H9 (cell line): ENCODE data around the gene PHLPP2. TPM values are rescaled to one million over a fixed set of nuclear protein-coding genes. Genes with fewer than 3 reads are reported as not detected.
A peak's percentile ranks its signal among the peaks of the same experiment; 100 is the strongest.

ENCODE experiments used
- DNase-seq: peaks from one replicate; pipeline ENCODE4 v3.0.0-alpha.2; 2017
- H2AFZ ChIP-seq: one replicate; pipeline ENCODE4 v1.6.1; 2013; ENCODE audit warnings: mild to moderate bottlenecking, low read length, control low read depth, moderate library complexity
- H2AK5ac ChIP-seq: 2 replicates; pipeline ENCODE4 v1.6.1; 2013; ENCODE audit warnings: low read length, control low read depth, mixed read lengths; ENCODE audit not compliant: insufficient read length
- H2BK120ac ChIP-seq: one replicate; pipeline ENCODE4 v1.6.1; 2013; ENCODE audit warnings: low read depth, mild to moderate bottlenecking, low read length, control low read depth, inconsistent platforms; ENCODE audit not compliant: poor library complexity, severe bottlenecking
- H2BK12ac ChIP-seq: 2 replicates; pipeline ENCODE4 v1.6.1; 2013; ENCODE audit warnings: low read length, control low read depth, mixed read lengths, low read depth; ENCODE audit not compliant: insufficient read length
- H2BK15ac ChIP-seq: 2 replicates; pipeline ENCODE4 v1.6.1; 2013; ENCODE audit warnings: low read depth, low read length, control low read depth
- H2BK20ac ChIP-seq: one replicate; pipeline ENCODE4 v1.6.1; 2013; ENCODE audit warnings: low read depth, mild to moderate bottlenecking, low read length, control low read depth, inconsistent platforms; ENCODE audit not compliant: poor library complexity, severe bottlenecking
- H2BK5ac ChIP-seq: 2 replicates; pipeline ENCODE4 v1.6.1; 2013; ENCODE audit warnings: low read length, control low read depth, mixed read lengths; ENCODE audit not compliant: insufficient read length
- H3K14ac ChIP-seq: 2 replicates; pipeline ENCODE4 v1.6.1; 2013; ENCODE audit warnings: low read length, control low read depth; ENCODE audit not compliant: insufficient read depth
- H3K18ac ChIP-seq: 2 replicates; pipeline ENCODE4 v1.6.1; 2013; ENCODE audit warnings: low read depth, mild to moderate bottlenecking, mixed read lengths, low read length, control low read depth; ENCODE audit not compliant: insufficient read length
- H3K23ac ChIP-seq: 2 replicates; pipeline ENCODE4 v1.6.1; 2013; ENCODE audit warnings: low read length, control low read depth, mixed read lengths, low read depth; ENCODE audit not compliant: insufficient read length
- H3K23me2 ChIP-seq: 2 replicates; pipeline ENCODE4 v1.6.1; 2013; ENCODE audit warnings: low read depth, mild to moderate bottlenecking, mixed read lengths, low read length, control low read depth; ENCODE audit not compliant: insufficient read length, poor library complexity, severe bottlenecking
- H3K27ac ChIP-seq: 2 replicates; pipeline ENCODE4 v1.5.1; 2013; ENCODE audit warnings: low read length, control low read depth, mixed read lengths, low read depth; ENCODE audit not compliant: insufficient read length
- H3K27me3 ChIP-seq: 2 replicates; pipeline ENCODE4 v1.6.1; 2013; ENCODE audit warnings: low read length, control low read depth, inconsistent platforms; ENCODE audit not compliant: insufficient read depth
- H3K4ac ChIP-seq: 2 replicates; pipeline ENCODE4 v1.6.1; 2013; ENCODE audit warnings: low read depth, mild to moderate bottlenecking, control low read depth, inconsistent platforms, low read length, moderate library complexity
- H3K4me1 ChIP-seq: 2 replicates; pipeline ENCODE4 v1.6.1; 2013; ENCODE audit warnings: low read length, control low read depth, inconsistent platforms; ENCODE audit not compliant: insufficient read depth
- H3K4me2 ChIP-seq: 2 replicates; pipeline ENCODE4 v1.6.1; 2013; ENCODE audit warnings: low read length, control low read depth, mixed read lengths; ENCODE audit not compliant: insufficient read length, insufficient read depth
- H3K56ac ChIP-seq: 2 replicates; pipeline ENCODE4 v1.6.1; 2013; ENCODE audit warnings: low read depth, mild to moderate bottlenecking, mixed read lengths, low read length, control low read depth; ENCODE audit not compliant: insufficient read length
- H3K79me1 ChIP-seq: 2 replicates; pipeline ENCODE4 v1.6.1; 2013; ENCODE audit warnings: low read depth, mild to moderate bottlenecking, moderate library complexity, low read length, control low read depth, inconsistent platforms; ENCODE audit not compliant: insufficient read depth, poor library complexity, severe bottlenecking
- H3K79me2 ChIP-seq: 2 replicates; pipeline ENCODE4 v1.6.1; 2013; ENCODE audit warnings: low read length, control low read depth, inconsistent platforms; ENCODE audit not compliant: insufficient read depth
- H3K9ac ChIP-seq: 2 replicates; pipeline ENCODE4 v1.6.1; 2013; ENCODE audit warnings: low read length, control low read depth, mixed read lengths; ENCODE audit not compliant: insufficient read length; ENCODE audit errors: extremely low read depth
- H3K9me3 ChIP-seq: one replicate; pipeline ENCODE4 v1.6.1; 2013; ENCODE audit warnings: low read depth, low read length, inconsistent platforms; ENCODE audit not compliant: control insufficient read depth
- H3T11ph ChIP-seq: one replicate; pipeline ENCODE4 v1.6.1; 2013; ENCODE audit warnings: mild to moderate bottlenecking, low read length, control low read depth, inconsistent platforms
- H4K20me1 ChIP-seq: one replicate; pipeline ENCODE4 v1.6.1; 2013; ENCODE audit not compliant: control insufficient read depth, insufficient read length, insufficient read depth
- H4K5ac ChIP-seq: 2 replicates; pipeline ENCODE4 v1.6.1; 2013; ENCODE audit warnings: low read depth, mild to moderate bottlenecking, mixed read lengths, low read length, control low read depth; ENCODE audit not compliant: insufficient read length
- H4K8ac ChIP-seq: replicated peaks from 2 replicates; pipeline ENCODE4 v1.6.1; 2013; ENCODE audit warnings: low read length, control low read depth, mixed read lengths, low read depth; ENCODE audit not compliant: insufficient read length
- H4K91ac ChIP-seq: 2 replicates; pipeline ENCODE4 v1.6.1; 2013; ENCODE audit warnings: low read depth, mild to moderate bottlenecking, moderate library complexity, mixed read lengths, low read length, control low read depth; ENCODE audit not compliant: insufficient read length
- H3K27ac Mint-ChIP-seq, 3 experiments: 2 replicates in 2 of 3; 3 replicates in 1 of 3; pipeline ENCODE4 v1.8.0; 2020 to 2021; ENCODE audit warnings: mixed read lengths in 3 of 3, mild to moderate bottlenecking in 1 of 3, moderate library complexity in 1 of 3
- H3K27me3 Mint-ChIP-seq: 2 replicates; pipeline ENCODE4 v1.8.0; 2021; ENCODE audit warnings: low read depth, mild to moderate bottlenecking, moderate library complexity, mixed read lengths
- H3K36me3 Mint-ChIP-seq, 3 experiments: 2 replicates in 2 of 3; 3 replicates in 1 of 3; pipeline ENCODE4 v1.8.0; 2020 to 2021; ENCODE audit warnings: low read depth in 3 of 3, mixed read lengths in 3 of 3; ENCODE audit not compliant: insufficient read depth in 1 of 3
- H3K4me1 Mint-ChIP-seq, 2 experiments: 2 replicates each; pipeline ENCODE4 v1.8.0; 2020; ENCODE audit warnings: mixed read lengths in 2 of 2
- H3K4me3 Mint-ChIP-seq, 2 experiments: 2 replicates in 1 of 2; 3 replicates in 1 of 2; pipeline ENCODE4 v1.8.0; 2020 to 2021; ENCODE audit warnings: mild to moderate bottlenecking in 2 of 2, mixed read lengths in 2 of 2, moderate library complexity in 1 of 2
- H3K9me3 Mint-ChIP-seq, 2 experiments: 2 replicates in 1 of 2; 3 replicates in 1 of 2; pipeline ENCODE4 v1.8.0; 2020; ENCODE audit warnings: mild to moderate bottlenecking in 2 of 2, mixed read lengths in 2 of 2, moderate library complexity in 1 of 2
- WGBS: extraction: QIAGEN DNeasy Blood & Tissue Kit; methylation state at CpG from one replicate; pipeline ENCODE4 v1.1.7; 2013; ENCODE audit warnings: missing lambda C conversion rate, low lambda C conversion rate, mixed read lengths; ENCODE audit not compliant: insufficient read length; ENCODE audit errors: extremely low coverage; 5-methylcytosine and 5-hydroxymethylcytosine counted together
- total RNA-seq: library from RNA; stranded (reverse); gene quantifications from 2 replicates; pipeline ENCODE4 v1.2.1, GENCODE V29; 2021
- TF ChIP-seq, protein P1 (sequence below): fragments of 200-600 bp; sonication (generic); conservative IDR thresholded peaks from 3 replicates; pipeline ENCODE4 v1.8.0; 2021; ENCODE audit warnings: antibody characterized with exemption, mild to moderate bottlenecking

PHLPP2 gene
- total RNA-seq, 1 experiment from 2014 or later: 23.2 TPM

DNA sequence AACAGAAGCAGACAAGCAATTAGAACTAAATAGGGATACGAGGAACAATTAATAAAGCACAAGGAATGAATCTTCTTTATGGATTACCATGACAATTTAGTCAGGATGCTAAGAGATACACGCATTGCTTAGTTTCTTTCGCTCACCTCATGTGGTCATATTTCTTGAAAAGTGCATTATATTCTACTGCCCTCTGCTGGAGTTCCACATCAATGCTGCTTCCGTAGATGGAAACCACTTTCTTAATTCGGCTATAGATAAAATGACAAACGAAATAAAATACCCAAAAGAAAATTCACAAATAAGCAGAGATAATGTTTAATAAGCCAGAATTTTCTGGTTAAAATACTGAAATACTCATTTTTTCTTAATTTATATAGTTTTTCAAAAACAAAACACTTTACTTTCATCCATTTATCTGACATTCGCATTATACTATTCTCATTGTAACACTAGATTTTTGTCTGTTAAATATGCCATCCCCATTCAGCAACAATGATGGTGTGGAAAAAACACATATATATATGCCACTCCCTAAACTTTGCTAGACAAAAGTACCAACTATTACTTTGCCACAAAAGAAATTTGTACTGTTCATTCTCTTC is 22.0 kb upstream of the PHLPP2 start:
- no peak overlapping the region for H2BK5ac ChIP-seq
- H3K4me3 Mint-ChIP-seq: no peak overlapping the region
- no peaks in the 10 kb centered on the region for H3K27me3 Mint-ChIP-seq
- no peak overlapping the region for H3K4ac ChIP-seq
- H3K18ac ChIP-seq: no peak overlapping the region
- no peak overlapping the region for H2BK12ac ChIP-seq
- no peak for DNase-seq
- H2AK5ac ChIP-seq: no peak overlapping the region
- no peak overlapping the region for H4K5ac ChIP-seq
- no peaks in the 10 kb centered on the region for H3K79me1 ChIP-seq
- H3K27ac Mint-ChIP-seq: no peak overlapping the region
- H3K27me3 ChIP-seq: no peaks in the 10 kb centered on the region
- WGBS: 100% methylated on average over 1 of the region's 7 CpGs
- H3K4me1 ChIP-seq: no peaks in the 10 kb centered on the region
- H3K9ac ChIP-seq: no peak overlapping the region
- H3K79me2 ChIP-seq: no peaks in the 10 kb centered on the region
- no peak overlapping the region for H3K27ac ChIP-seq
- no peak overlapping the region for H2AFZ ChIP-seq
- H4K91ac ChIP-seq: no peak overlapping the region
- H3T11ph ChIP-seq: no peak overlapping the region
- H4K8ac ChIP-seq: no peak overlapping the region
- H2BK20ac ChIP-seq: no peak overlapping the region
- no peaks in the 10 kb centered on the region for H3K9me3 ChIP-seq
- no peak overlapping the region for H3K4me2 ChIP-seq
- no peaks in the 10 kb centered on the region for H4K20me1 ChIP-seq
- H3K9me3 Mint-ChIP-seq: no peaks in the 10 kb centered on the region
- no peaks in the 10 kb centered on the region for H3K4me1 Mint-ChIP-seq
- H3K36me3 Mint-ChIP-seq: peaks cover 26 to 62% (median 57%) of the 10 kb centered on the region in 3 experiments
- TF ChIP-seq, protein P1, sequence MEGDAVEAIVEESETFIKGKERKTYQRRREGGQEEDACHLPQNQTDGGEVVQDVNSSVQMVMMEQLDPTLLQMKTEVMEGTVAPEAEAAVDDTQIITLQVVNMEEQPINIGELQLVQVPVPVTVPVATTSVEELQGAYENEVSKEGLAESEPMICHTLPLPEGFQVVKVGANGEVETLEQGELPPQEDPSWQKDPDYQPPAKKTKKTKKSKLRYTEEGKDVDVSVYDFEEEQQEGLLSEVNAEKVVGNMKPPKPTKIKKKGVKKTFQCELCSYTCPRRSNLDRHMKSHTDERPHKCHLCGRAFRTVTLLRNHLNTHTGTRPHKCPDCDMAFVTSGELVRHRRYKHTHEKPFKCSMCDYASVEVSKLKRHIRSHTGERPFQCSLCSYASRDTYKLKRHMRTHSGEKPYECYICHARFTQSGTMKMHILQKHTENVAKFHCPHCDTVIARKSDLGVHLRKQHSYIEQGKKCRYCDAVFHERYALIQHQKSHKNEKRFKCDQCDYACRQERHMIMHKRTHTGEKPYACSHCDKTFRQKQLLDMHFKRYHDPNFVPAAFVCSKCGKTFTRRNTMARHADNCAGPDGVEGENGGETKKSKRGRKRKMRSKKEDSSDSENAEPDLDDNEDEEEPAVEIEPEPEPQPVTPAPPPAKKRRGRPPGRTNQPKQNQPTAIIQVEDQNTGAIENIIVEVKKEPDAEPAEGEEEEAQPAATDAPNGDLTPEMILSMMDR: peak; percentile 80
- H2BK120ac ChIP-seq: no peak overlapping the region
- no peak overlapping the region for H3K14ac ChIP-seq
- no peak overlapping the region for H2BK15ac ChIP-seq
- no peak overlapping the region for H3K56ac ChIP-seq
- no peaks in the 10 kb centered on the region for H3K23me2 ChIP-seq
- H3K23ac ChIP-seq: no peak overlapping the region
